HG02870 (cell line): Measurements from ENCODE around the gene HES6.

Source experiments
- ATAC-seq: cut with Tn5 transposase; IDR thresholded peaks from one replicate; pipeline ENCODE4 v1.9.1; 2021; ENCODE audit warnings: mild to moderate bottlenecking, moderate library complexity; ENCODE audit not compliant: unreplicated experiment

The HES6 gene

DNA sequence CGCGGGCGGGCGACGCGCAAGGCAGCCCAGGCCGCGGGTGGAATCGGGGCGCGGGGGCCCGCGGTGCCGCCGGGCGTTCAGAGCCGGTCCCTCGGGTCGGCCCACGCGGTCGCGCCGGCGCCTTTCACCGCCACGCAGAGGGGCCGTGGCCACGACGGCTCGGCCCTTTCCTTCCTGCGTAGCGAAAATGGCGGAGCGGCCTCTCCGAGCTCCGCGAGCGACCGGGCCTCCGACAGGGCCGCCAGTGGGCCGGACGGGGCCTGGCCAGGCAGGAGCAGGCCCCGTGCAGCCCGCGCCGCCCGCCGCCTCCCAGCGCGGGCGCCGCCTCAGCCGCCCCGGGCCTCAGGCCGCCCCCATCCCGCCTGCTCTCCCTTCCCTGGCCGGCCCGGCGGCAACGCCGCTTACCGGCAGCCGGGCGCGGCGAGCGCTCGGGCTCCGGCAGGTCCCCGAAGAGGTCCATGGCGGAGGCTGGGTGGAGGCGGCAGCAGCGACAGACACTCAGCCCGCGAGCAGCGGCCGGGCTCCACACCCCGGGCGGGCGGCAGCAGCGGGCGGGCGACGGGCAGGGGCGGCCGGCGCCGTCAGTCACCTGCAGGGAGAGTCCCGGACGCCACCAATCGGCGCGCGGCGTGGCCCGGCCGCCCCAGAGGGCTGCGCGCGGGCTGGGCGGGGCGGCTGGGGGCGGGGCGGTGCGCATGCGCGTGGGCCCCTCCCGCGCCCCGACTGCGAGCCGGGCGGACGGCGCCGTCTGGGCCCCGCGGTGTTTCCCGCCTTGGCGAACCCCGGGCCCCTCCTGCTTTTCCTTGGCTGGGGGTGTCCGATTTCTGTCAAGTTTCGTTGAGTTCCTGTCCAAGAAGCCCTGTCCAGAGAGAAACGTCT is 36.5 kb downstream of the HES6 start, which contains the start of gene ILKAP:
ILKAP (minus strand) TSS at position 602 of the 879 bp plus-strand sequence; CDS start at position 460, 142 bp downstream.
- ATAC-seq = peak; percentile 92

- ATAC-seq = no peak
Measured at GRCh38 chr2:238202326-238203093, 37.3 kb downstream of the HES6 start.

GRCh38 chr2:238190445-238190844 is 49.4 kb downstream of the HES6 start:
- ATAC-seq = no peak
